Neuronal stem cell (in vitro differentiated cells): Measurements from ENCODE around the gene DCP1B. TPM values are rescaled to one million over a fixed set of nuclear protein-coding genes. Genes with fewer than 3 reads are reported as not detected.

Experiments
- DNase-seq: peaks from one replicate; pipeline ENCODE4 v3.0.0-alpha.2; 2013; ENCODE audit warnings: low spot score
- H2AFZ ChIP-seq: one replicate; pipeline ENCODE4 v1.6.1; 2013; ENCODE audit warnings: mild to moderate bottlenecking, low read length, inconsistent platforms
- H2AK5ac ChIP-seq: 2 replicates; pipeline ENCODE4 v1.6.1; 2013; ENCODE audit warnings: low read depth, mild to moderate bottlenecking, inconsistent platforms, low read length, moderate library complexity, mixed read lengths
- H2BK120ac ChIP-seq: 2 replicates; pipeline ENCODE4 v1.6.1; 2013; ENCODE audit warnings: low read depth, mild to moderate bottlenecking, inconsistent platforms, low read length, moderate library complexity, mixed read lengths
- H2BK12ac ChIP-seq: one replicate; pipeline ENCODE4 v1.6.1; 2013; ENCODE audit warnings: low read length, inconsistent platforms
- H2BK15ac ChIP-seq: 2 replicates; pipeline ENCODE4 v1.6.1; 2013; ENCODE audit warnings: mild to moderate bottlenecking, low read length, inconsistent platforms, mixed read lengths
- H2BK5ac ChIP-seq: one replicate; pipeline ENCODE4 v1.6.1; 2013; ENCODE audit warnings: inconsistent platforms, mild to moderate bottlenecking, low read length, moderate library complexity
- H3K14ac ChIP-seq: one replicate; pipeline ENCODE4 v1.6.1; 2013; ENCODE audit warnings: low read length, inconsistent platforms
- H3K18ac ChIP-seq: 2 replicates; pipeline ENCODE4 v1.6.1; 2013; ENCODE audit warnings: low read length, inconsistent platforms
- H3K23ac ChIP-seq: 2 replicates; pipeline ENCODE4 v1.6.1; 2013; ENCODE audit warnings: low read depth, mild to moderate bottlenecking, mixed read lengths, low read length, inconsistent platforms; ENCODE audit not compliant: poor library complexity
- H3K27ac ChIP-seq: replicated peaks from 3 replicates; pipeline ENCODE4 v1.5.1; 2013; ENCODE audit warnings: low read length, inconsistent platforms
- H3K27me3 ChIP-seq, 3 experiments: 2 replicates each; pipeline ENCODE4 v1.6.1; 2013; ENCODE audit warnings: low read length in 3 of 3, mild to moderate bottlenecking in 2 of 3, inconsistent platforms in 1 of 3, low read depth in 1 of 3, mixed read lengths in 1 of 3, moderate library complexity in 1 of 3; ENCODE audit not compliant: control insufficient read depth in 3 of 3, insufficient read depth in 3 of 3
- H3K36me3 ChIP-seq, 2 donors: replicated peaks in 1 of 2; 2 replicates each; pipeline ENCODE4 v1.6.1; 2013; ENCODE audit warnings: low read length in 2 of 2; ENCODE audit not compliant: control insufficient read depth in 2 of 2, insufficient read depth in 2 of 2
- H3K4ac ChIP-seq: 2 replicates; pipeline ENCODE4 v1.6.1; 2013; ENCODE audit warnings: inconsistent platforms, mild to moderate bottlenecking, low read length, moderate library complexity
- H3K4me1 ChIP-seq, 2 donors: 1 replicate in 1 of 2; 2 replicates in 1 of 2; pipeline ENCODE4 v1.6.1; 2013; ENCODE audit warnings: low read length in 2 of 2, low read depth in 1 of 2; ENCODE audit not compliant: control insufficient read depth in 2 of 2, insufficient read depth in 1 of 2
- H3K4me2 ChIP-seq: one replicate; pipeline ENCODE4 v1.6.1; 2013; ENCODE audit warnings: mild to moderate bottlenecking, low read length, inconsistent platforms; ENCODE audit not compliant: insufficient read depth, poor library complexity, severe bottlenecking
- H3K4me3 ChIP-seq, 2 donors: 2 replicates each; pipeline ENCODE4 v1.5.1; 2013; ENCODE audit warnings: low read length in 2 of 2, mild to moderate bottlenecking in 2 of 2, inconsistent platforms in 1 of 2, moderate library complexity in 1 of 2
- H3K79me1 ChIP-seq: one replicate; pipeline ENCODE4 v1.6.1; 2013; ENCODE audit warnings: low read depth, mild to moderate bottlenecking, inconsistent platforms, low read length, moderate library complexity
- H3K9ac ChIP-seq: one replicate; pipeline ENCODE4 v1.6.1; 2013; ENCODE audit warnings: mild to moderate bottlenecking, low read depth, low read length, inconsistent platforms; ENCODE audit not compliant: poor library complexity
- H3K9me3 ChIP-seq, 2 donors: replicated peaks in 1 of 2; 2 replicates each; pipeline versions ENCODE3 to v1.6.1; 2013; ENCODE audit warnings: low read length in 2 of 2, mild to moderate bottlenecking in 2 of 2, inconsistent platforms in 1 of 2, low read depth in 1 of 2, mixed read lengths in 1 of 2, moderate library complexity in 1 of 2; ENCODE audit not compliant: control insufficient read depth in 2 of 2, insufficient read depth in 1 of 2
- H4K8ac ChIP-seq: one replicate; pipeline ENCODE4 v1.6.1; 2013; ENCODE audit warnings: low read depth, mild to moderate bottlenecking, inconsistent platforms, low read length, moderate library complexity
- H4K91ac ChIP-seq: one replicate; pipeline ENCODE4 v1.6.1; 2013; ENCODE audit warnings: low read length, low read depth, mild to moderate bottlenecking, inconsistent platforms; ENCODE audit not compliant: poor library complexity
- WGBS, 2 donors: extraction: QIAGEN DNeasy Blood & Tissue Kit; methylation state at CpG; one replicate each; pipeline ENCODE4 v1.1.7; 2013; ENCODE audit warnings: missing lambda C conversion rate in 2 of 2, mixed read lengths in 1 of 2; ENCODE audit not compliant: insufficient read length in 2 of 2, insufficient replicate concordance in 1 of 2; ENCODE audit errors: extremely low coverage in 2 of 2; 5-methylcytosine and 5-hydroxymethylcytosine counted together
- polyA plus RNA-seq, 2 experiments: library from polyadenylated mRNA; stranded (reverse); fragments of 200-250 nt; gene quantifications; one replicate each; pipeline ENCODE4 v1.2.3, GENCODE V29; 2013

DCP1B gene
- 32.7 TPM for polyA plus RNA-seq (2013, experiment 1 of 2)
- polyA plus RNA-seq (2013, experiment 2 of 2) = 34.5 TPM

DNA sequence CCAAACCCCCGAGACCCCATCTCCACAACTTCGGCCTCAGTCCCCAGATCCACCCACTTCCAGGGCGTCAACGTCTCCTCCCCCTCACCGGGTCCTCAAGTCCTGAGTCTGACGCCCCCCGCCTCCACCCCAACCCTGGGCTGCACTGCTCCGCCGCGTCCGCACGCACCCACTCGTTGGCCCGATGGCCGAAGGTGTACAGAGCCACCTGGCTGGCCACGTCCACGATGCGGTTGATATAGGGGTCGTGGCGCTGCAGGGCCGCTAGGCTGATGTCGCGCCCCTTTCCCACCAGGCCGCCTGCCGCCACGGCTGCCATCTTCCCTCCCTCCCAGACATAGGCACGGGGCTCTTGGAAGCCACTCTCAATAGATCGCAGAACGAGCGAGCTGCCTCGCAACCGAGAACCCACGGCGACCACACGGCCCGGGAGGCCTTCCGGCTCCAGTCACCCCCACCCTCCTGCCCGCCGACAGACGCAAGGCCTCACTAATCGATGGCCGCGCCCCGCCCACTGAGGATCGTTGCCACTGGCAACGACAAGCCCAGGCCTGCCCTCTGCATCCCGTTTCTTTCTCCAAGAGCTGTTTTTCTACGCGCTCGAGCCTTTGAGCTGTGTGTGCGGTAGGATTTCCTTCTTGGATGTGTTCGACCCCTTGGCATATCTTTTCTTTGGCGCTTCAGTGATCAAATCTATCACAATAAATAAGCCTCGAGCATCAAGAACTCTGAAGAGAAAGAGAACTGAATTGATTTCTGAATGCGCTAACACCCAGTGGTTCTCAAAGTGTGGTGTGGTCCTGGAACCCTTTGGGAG is at the start of gene DCP1B:
Gene DCP1B, minus strand, starts transcription at position 345 of the 817 bp plus-strand sequence. Its CDS starts 26 bp downstream, at position 319.
- Histone ChIP-seq H2AFZ (peak within 1 kb of the TSS; percentile 93), H2BK120ac (no peak within 1 kb of the TSS), H3K27me3 (no peaks in the 10 kb centered on the region), H3K36me3 (peaks cover 0 to 13% of the 10 kb centered on the region in 2 donors), H3K4me3 (peak within 1 kb of the TSS; percentile 77 to 95), H3K9me3 (no peaks in the 10 kb centered on the region), H3K27ac (peak within 1 kb of the TSS; percentile 98), H3K4me1 (peaks cover 2 to 19% of the 10 kb centered on the region in 2 donors), H3K79me1 (peaks cover 5% of the 10 kb centered on the region), H3K4ac (no peak within 1 kb of the TSS), H3K18ac (peak within 1 kb of the TSS; percentile 100), H2BK15ac (no peak within 1 kb of the TSS), H3K9ac (peak within 1 kb of the TSS; percentile 99), H3K23ac (peak within 1 kb of the TSS; percentile 96), H2BK12ac (no peak within 1 kb of the TSS), H2AK5ac (peak within 1 kb of the TSS; percentile 58), H3K14ac (peak within 1 kb of the TSS; percentile 61), H2BK5ac (peak within 1 kb of the TSS; percentile 93), H3K4me2 (peak within 1 kb of the TSS; percentile 94), H4K8ac (peak within 1 kb of the TSS; percentile 70), H4K91ac (no peak within 1 kb of the TSS)
- WGBS, 2 donors = no CpG with 5 or more reads among the region's 55 CpGs
- DNase-seq = peak; percentile 94

DNA sequence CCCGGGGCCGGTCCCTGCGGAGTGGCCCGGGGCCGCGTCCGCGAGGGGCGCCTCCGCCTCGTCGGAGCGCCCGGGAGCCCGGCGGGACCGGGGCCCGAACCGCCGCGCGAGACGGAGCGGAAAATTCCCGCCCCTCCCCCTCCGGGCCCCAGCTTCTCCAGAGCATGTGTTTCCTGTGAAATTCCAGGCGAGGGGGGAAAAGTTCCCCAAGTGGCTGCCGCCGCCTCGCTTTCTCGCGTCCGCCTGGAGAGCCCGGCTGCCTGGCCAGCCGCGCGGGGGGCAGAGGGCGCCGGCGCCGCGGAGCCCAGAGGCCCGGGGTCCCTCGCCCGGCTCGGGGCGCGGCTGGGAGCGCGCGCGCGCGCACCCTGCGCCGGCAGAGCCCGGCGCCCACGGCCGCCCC is 49.4 kb upstream of the DCP1B start:
- Histone ChIP-seq H3K18ac (no peak overlapping the region), H3K23ac (no peak overlapping the region), H4K91ac (no peak overlapping the region), H2BK120ac (no peak overlapping the region), H3K79me1 (no peaks in the 10 kb centered on the region), H3K4ac (no peak overlapping the region), H3K9me3 (no peaks in the 10 kb centered on the region), H3K4me3 (peak overlapping the region; percentile 39 to 73), H2BK12ac (no peak overlapping the region), H2AFZ (peak overlapping the region; percentile 89), H3K4me1 (peaks cover 2 to 3% of the 10 kb centered on the region in 2 donors), H3K4me2 (peak overlapping the region; percentile 82), H4K8ac (no peak overlapping the region), H3K9ac (no peak overlapping the region), H2BK5ac (no peak overlapping the region), H2AK5ac (no peak overlapping the region), H3K36me3 (no peaks in the 10 kb centered on the region), H3K27ac (no peak overlapping the region), H3K14ac (no peak overlapping the region), H3K27me3 (peaks cover 10 to 92% (median 42%) of the 10 kb centered on the region in 3 experiments), H2BK15ac (no peak overlapping the region)
- no CpG with 5 or more reads among the region's 60 CpGs for WGBS, 2 donors
- DNase-seq = no peak

DNA sequence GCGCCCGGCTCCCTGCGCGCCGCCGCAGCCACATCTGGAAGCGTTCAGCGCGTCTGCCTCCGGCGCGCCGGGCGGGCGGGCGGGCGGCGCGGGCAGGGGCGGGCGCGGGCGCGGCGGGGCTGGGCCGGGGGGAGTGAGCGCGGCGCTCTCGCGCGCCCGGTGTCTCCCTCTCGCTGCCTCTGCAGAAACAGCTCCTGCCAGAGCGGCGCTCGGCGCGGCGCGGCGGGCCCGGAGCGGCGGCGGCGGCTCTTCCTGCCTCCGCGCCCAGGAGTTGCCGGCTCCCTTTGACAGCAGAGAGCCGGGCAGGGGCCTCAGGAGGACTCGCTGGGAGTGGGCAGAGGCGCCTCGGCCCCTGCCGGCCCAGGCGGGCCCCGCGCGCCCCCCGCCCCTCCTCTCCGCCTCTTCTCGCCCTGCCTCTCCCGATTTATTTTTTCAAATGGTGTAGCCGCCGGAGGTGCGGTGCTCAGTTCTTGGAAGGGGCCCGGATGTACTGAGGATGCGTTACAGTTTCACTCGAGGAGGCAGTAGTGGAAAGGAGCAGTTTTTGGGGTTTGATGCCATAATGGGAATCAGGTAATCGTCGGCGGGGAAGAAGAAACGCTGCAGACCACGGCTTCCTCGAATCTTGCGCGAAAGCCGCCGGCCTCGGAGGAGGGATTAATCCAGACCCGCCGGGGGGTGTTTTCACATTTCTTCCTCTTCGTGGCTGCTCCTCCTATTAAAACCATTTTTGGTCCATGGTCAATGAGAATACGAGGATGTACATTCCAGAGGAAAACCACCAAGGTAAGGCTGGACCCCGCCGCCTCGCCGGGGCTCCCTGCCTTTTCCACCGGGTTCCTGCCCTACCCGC is 48.8 kb upstream of the DCP1B start, which contains the start of gene CACNA1C:
Gene CACNA1C, plus strand, starts transcription at position 162 of the 853 bp plus-strand sequence. Its CDS starts 576 bp downstream, at position 738.
- H2BK120ac ChIP-seq = no peak within 1 kb of the TSS
- H3K79me1 ChIP-seq = no peaks in the 10 kb centered on the region
- no peak within 1 kb of the TSS for H2BK5ac ChIP-seq
- no peak within 1 kb of the TSS for H2AK5ac ChIP-seq
- no peaks in the 10 kb centered on the region for H3K36me3 ChIP-seq
- H3K14ac ChIP-seq = no peak within 1 kb of the TSS
- no peak within 1 kb of the TSS for H2BK15ac ChIP-seq
- no peak within 1 kb of the TSS for H3K4ac ChIP-seq
- H3K9ac ChIP-seq = peak within 1 kb of the TSS; percentile 9
- H2AFZ ChIP-seq = peak within 1 kb of the TSS; percentile 89
- H3K4me3 ChIP-seq = peak within 1 kb of the TSS; percentile 39 to 80
- no peak within 1 kb of the TSS for H3K27ac ChIP-seq
- no peak within 1 kb of the TSS for H3K23ac ChIP-seq
- H2BK12ac ChIP-seq = no peak within 1 kb of the TSS
- H3K18ac ChIP-seq = peak within 1 kb of the TSS; percentile 35
- H3K4me2 ChIP-seq = peak within 1 kb of the TSS; percentile 97
- peaks cover 10 to 92% (median 42%) of the 10 kb centered on the region in 3 experiments for H3K27me3 ChIP-seq
- peaks cover 2 to 3% of the 10 kb centered on the region in 2 donors for H3K4me1 ChIP-seq
- DNase-seq = peak; percentile 68
- no peak within 1 kb of the TSS for H4K8ac ChIP-seq
- no peak within 1 kb of the TSS for H4K91ac ChIP-seq
- H3K9me3 ChIP-seq = no peaks in the 10 kb centered on the region
- no CpG with 5 or more reads among the region's 90 CpGs for WGBS, 2 donors
